Left renal cortex interstitium (tissue), 4 donors: ENCODE results near the gene SORCS2. TPM values are rescaled to one million over a fixed set of nuclear protein-coding genes. Genes with fewer than 3 reads are reported as not detected.

Experiments
- DNase-seq, 4 donors: peaks; one replicate each; pipeline ENCODE4 v3.0.0-alpha.2; 2013; ENCODE audit warnings: low read depth in 4 of 4, low spot score in 2 of 4, missing footprints in 1 of 4
- polyA plus RNA-seq, 4 donors: library from polyadenylated mRNA; unstranded; fragments of 120-200 nt; gene quantifications; one replicate each; pipeline ENCODE4 v1.2.1, GENCODE V29; 2013; ENCODE audit not compliant: insufficient read length in 4 of 4

Gene SORCS2
- polyA plus RNA-seq = 10 to 100 TPM in 1 of 4 donors, 1 to 10 TPM in 3; 3.7 to 11.5 (median 8.4) TPM

GRCh38 chr4:7192252-7193029 lies at the start of gene SORCS2:
SORCS2 (plus strand) TSS chr4:7192538.
- DNase-seq = peak in 1 of 4 donors; percentile 63

DNA sequence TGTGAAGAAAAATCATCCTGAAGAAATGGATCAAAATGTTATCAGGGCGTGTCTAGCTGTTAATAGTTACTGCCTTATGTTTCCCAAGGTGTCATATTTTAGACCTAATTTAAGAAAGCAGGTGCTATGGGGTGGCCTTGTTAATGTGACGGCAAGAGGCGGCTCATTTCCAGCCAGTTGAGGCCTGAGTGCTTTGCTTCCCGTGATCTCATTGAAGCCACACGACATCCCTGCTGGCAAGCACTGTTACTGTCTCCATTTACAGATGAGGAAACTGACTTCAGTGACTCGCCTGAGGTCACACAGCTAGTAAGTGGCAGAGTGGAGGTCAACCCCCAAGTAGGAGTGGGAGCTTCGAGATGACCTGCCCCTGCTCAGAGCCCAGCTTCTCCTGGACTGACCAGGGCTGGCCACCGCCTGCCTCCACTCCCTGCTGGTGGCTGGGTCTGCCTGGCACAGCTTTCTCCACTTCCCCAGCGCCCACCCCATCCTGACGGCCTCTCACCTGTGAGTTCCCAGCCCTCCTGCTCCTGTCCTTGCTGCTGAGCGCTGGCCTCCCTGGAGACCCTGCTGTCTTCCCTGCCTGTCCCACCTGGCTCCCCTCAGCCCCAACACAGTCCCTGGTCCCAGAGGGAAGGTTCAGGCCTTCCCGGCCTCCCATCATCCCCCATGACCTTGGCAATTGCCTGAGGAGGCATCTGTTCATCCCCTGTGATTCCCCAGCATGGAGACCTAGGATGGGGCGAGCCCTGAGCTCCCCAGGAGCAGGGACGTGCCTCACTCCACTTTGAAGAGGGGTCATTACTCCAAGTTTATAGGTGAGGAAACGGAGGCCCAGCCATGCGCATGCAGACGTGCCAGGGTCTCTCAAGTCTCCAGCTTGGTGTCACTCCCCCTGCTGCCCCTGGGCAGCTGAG lies 47.7 kb upstream of the SORCS2 start:
- DNase-seq = no peak

- no peak for DNase-seq
Observed at GRCh38 chr4:7145291-7145934, 46.9 kb upstream of the SORCS2 start.

DNA sequence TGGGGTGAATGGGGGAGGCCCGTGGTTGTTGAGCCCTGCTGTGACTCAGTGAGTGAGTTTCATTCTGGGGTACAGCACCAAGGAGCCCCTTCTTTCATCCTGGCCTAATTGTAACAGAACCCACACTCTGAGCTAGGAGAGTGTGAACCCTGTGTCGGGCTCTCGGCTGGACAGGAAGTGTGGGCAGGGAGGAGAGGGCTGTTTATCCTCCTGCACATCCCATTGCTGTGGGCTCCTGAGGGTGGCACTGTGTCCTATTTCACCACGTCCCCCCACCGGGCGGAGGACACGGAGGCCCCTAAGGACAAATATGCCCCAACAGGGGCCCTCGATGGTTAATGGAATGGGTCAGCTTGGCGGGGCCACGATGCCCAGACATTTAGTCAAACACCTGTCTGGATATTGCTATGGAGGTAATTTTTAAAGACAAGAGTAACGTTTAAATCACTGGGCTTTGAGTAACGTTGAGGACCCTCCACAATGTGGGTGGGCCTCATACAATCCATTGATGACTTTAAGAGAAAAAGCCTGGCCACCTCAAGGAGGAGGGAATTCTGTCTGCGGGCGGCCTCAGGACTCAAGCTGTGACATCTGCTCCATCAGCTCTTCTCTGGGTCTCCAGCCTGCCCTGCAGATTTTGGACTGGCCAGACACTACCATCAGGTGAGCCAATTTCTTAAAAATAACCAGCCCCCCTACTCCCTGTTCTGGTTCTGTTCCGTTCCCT lies 46.1 kb upstream of the SORCS2 start:
- no peak for DNase-seq

DNA sequence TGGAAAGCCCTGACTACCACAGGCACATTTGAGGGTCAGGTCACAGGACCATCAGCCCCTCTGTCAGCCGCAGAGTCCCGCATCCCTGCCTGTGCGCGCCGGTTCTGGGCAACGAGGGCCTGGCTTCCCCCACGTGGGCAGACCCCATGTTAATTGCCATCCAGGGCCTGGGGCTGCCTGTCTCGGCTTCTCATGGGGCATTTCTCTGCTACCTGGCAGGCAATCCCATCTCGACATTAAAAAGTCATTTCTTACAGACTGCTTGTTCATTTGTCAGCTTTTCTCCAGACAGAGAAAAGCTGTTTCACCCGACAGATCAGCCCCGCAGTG lies 45.6 kb upstream of the SORCS2 start:
- DNase-seq = no peak

DNA sequence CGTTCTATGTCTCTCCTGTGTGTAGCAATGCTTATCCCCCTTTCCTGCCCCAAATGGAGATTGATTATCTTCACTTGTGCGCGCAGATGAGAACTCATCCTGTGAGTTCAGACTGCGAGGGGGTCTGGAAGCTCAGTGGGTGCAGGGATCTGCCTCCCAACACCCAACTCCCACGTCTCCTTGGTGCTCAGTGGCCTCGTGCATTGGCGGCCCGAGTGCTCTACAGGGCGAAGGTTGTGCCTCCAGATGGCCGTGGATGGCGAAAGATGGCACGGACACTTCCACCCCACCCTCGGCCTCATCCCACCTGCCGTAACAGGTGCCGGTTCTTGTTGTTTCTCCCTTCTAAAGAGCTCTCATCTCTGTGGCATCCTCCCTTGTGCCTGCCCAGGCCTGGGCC lies 45.1 kb upstream of the SORCS2 start:
- no peak for DNase-seq

DNA sequence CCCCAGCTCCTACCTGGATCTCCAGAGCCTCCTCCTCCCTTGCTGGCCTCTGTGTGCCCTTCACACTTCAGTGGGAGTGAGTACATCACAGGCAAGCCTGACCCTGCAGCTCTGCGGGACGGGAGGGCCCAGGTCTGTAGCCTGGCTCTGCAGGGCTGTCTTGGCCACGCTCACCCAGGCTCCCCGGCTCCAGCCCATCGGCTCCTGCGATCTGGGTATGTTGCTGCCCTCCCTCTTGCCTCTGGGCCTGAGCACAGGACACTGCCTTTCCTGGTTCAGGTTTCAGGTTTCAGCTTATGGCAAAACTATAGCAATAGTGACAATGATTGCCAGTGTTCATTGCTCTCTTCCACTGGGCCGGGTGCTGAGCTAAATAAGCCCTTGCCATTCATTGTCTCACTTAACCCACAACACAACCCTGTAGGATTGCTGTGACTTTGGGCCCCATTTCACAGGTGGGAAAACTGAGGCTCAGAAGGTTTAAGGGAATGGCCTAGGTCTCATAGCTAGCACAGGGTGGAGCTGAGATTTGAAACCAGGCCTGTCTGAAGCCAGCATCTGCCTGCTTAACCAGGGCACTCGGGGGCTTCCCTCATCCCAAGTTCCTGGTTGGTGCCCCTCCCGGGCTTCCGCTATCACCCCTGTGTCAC lies 44.6 kb upstream of the SORCS2 start:
- no peak for DNase-seq

- no peak for DNase-seq
Observed at GRCh38 chr4:7148337-7148736, 44.0 kb upstream of the SORCS2 start.

DNA sequence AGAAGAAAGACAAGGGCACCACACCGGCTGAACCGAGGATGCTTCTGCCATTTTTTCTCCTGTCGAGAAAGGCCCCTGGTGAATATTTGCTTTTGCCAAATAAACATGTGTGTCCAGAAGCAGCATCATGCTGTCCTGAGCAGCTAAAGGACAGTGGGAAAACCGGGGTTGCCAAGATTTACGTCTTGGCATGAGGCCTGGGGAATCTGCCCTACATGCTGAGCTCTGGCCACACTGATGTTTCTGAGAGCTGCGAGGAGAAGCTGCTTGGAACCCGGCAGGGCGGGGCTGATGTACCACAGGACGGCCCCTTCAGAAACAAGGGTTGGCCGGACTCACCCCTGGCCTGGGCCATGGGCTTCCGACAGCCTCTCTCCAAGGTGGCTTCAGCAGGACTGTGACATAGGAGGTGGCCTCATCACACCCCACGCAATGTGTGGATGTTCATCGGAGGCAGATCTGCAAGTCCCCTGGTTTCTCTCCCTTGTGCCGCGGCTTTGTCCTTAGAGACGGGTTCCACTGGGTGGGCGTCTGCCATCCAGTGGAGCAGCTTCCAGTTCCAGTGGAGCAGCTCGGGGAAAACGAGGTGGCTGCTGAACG lies 42.2 kb upstream of the SORCS2 start:
- no peak for DNase-seq

DNA sequence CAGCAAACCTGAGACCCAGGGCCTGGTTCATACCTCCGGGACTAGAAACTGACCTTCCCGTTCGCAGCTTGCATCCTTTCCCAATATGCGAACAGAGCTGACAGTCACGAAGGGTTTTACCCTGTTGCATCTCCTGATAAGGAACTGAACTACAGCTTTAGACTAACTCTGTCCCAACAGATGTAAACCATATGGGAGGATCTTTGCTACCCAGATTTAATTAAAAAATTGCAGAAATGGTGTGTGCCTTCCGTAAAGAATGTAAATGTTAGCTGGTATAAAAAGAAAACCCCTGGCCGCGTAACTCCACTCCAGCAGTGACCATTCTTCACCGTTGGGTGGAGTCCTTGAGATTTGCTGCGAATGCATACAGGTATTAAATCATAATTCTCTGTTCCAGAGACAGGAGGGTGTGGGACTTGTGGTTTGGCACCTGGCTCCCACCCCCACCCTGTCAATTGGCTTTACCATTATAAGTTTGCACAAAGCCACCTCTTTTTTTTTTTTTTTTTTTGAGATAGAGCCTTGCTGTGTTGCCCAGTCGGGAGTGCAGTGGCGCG lies 40.6 kb upstream of the SORCS2 start:
- no peak for DNase-seq

- DNase-seq = no peak
Observed at GRCh38 chr4:7153711-7154110, 38.6 kb upstream of the SORCS2 start.

- no peak for DNase-seq
Observed at GRCh38 chr4:7154351-7154981, 37.9 kb upstream of the SORCS2 start.

GRCh38 chr4:7155590-7156071 lies 36.7 kb upstream of the SORCS2 start:
- DNase-seq = no peak

- DNase-seq = no peak
Observed at GRCh38 chr4:7156328-7156727, 36.0 kb upstream of the SORCS2 start.

GRCh38 chr4:7156761-7157488 lies 35.4 kb upstream of the SORCS2 start:
- DNase-seq = no peak

GRCh38 chr4:7157666-7158065 lies 34.7 kb upstream of the SORCS2 start:
- no peak for DNase-seq

DNA sequence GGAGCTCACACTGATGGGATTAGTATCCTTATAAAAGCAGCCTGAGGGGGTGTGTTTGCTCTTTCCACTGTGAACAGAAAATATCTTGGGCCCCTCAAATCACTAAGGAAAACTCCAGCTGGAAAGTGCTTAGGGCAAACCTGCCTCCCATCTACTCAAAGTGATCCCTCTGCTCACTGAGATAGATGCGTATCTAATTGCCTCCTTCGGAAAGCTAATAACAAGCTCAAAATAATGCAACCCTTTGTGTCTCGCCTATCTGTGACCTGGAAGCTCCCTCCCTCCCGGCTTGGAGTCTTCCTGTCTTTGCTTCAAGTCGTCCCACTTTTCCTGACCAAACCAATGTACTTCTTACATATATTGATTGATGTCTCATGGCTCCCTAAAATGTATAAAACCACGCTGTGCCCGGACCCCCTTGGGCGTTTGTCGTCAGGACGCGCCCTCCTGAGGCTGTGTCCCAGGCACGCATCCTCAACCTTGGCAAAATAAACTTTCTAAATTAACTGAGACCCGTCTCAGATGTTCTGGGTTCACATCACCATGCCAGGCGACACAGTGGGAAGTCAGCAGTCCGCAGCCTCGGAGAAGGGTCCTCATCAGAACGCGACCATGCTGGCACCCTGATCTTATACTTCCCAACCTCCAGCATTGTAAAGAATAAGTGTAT lies 34.1 kb upstream of the SORCS2 start:
- no peak for DNase-seq

DNA sequence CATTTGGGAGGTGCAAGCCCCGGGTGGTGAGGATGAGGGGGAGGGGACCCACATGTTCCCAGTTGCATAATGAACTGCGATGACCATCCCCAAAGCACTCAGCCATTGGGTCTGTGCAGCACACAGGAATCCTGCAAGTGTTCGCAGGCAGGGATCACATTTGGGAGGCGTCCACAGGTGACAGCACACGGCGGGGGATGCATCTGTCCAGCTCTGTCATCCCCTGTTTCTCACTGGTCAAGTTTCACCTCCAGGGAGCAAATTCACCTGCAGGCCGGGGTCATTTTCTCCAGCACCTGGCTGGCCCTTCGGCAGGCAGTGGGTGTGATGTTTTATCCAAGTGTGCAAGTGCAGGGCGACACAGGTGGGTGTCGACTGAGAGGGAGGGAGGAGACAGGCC lies 33.3 kb upstream of the SORCS2 start:
- no peak for DNase-seq
